Colonic mucosa (tissue), 4 donors: ENCODE measurements around the gene ACADVL. TPM values are rescaled to one million over a fixed set of nuclear protein-coding genes. Genes with fewer than 3 reads are reported as not detected.
A peak's percentile ranks its signal among the peaks of the same experiment; 100 is the strongest.

ENCODE experiments used
- DNase-seq: peaks from one replicate; pipeline ENCODE4 v3.0.0-alpha.2; 2020
- H3K27ac ChIP-seq: fragments of 200-600 bp; one replicate; pipeline ENCODE4 v1.8.0; 2021
- H3K27me3 ChIP-seq: fragments of 200-600 bp; one replicate; pipeline ENCODE4 v1.8.0; 2021
- H3K36me3 ChIP-seq: fragments of 200-600 bp; one replicate; pipeline ENCODE4 v1.8.0; 2021
- H3K4me1 ChIP-seq: fragments of 200-600 bp; one replicate; pipeline ENCODE4 v1.8.0; 2021; ENCODE audit warnings: mild to moderate bottlenecking
- H3K4me3 ChIP-seq: fragments of 200-600 bp; one replicate; pipeline ENCODE4 v1.8.0; 2021
- H3K9ac ChIP-seq, 2 donors: one replicate each; pipeline ENCODE4 v1.7.0; 2013; ENCODE audit warnings: control low read depth in 2 of 2, low read depth in 2 of 2, low read length in 2 of 2
- H3K9me3 ChIP-seq: fragments of 200-600 bp; one replicate; pipeline ENCODE4 v1.8.0; 2021
- intact Hi-C: fragments of 100-400 bp; cut with DNase I; formaldehyde crosslinking; loops from one replicate; pipeline ENCODE4 v1.14.1; 2022
- total RNA-seq, 2 donors: library from RNA; stranded (reverse); fragmentation: NEBNext Ultra II Directional in 1 of 2; extraction: Animal tissue kit (Norgen Biotek cat#: 25700) in 1 of 2; gene quantifications; one replicate each; pipeline ENCODE4 v1.2.1, GENCODE V29; 2021
- TF ChIP-seq, protein P1 (sequence below): fragments of 200-600 bp; IDR thresholded peaks from one replicate; pipeline ENCODE4 v1.8.0; 2022; ENCODE audit warnings: antibody characterized with exemption, mild to moderate bottlenecking
- donor health status: healthy.
- donor health status: DM: no; HTN: no; CAD: no.
- donor health status: DM: no; HTN: no; CAD: no.

ACADVL gene
- total RNA-seq, 2 donors from 2014 or later: 606 to 859 TPM

DNA sequence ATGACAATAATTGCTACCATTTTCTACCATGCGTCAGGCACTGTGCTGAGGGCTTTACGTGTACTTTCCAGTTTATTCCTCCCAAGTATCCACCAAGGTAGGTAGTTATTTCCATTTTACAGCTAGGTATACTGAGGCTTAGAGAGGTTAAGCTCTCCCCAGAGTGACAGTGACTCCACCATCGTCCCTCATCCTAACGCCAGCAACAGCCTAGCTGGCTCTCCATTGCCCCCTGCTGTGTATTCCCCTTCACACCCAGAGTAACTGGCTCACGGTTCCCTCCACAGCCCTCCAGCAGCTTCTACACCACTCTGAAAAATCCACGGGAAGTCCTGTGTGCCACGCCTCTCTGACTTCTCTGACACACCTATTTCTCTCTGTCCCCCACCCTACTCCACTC lies 33.5 kb upstream of the ACADVL start:
- Histone ChIP-seq H3K27ac (no peak overlapping the region), H3K4me1 (no peaks in the 10 kb centered on the region), H3K27me3 (no peaks in the 10 kb centered on the region), H3K36me3 (no peaks in the 10 kb centered on the region), H3K4me3 (no peak overlapping the region), H3K9ac (no peak overlapping the region), H3K9me3 (no peaks in the 10 kb centered on the region)
- DNase-seq: no peak
- intact Hi-C loops: no loop called here
- TF ChIP-seq, protein P1, sequence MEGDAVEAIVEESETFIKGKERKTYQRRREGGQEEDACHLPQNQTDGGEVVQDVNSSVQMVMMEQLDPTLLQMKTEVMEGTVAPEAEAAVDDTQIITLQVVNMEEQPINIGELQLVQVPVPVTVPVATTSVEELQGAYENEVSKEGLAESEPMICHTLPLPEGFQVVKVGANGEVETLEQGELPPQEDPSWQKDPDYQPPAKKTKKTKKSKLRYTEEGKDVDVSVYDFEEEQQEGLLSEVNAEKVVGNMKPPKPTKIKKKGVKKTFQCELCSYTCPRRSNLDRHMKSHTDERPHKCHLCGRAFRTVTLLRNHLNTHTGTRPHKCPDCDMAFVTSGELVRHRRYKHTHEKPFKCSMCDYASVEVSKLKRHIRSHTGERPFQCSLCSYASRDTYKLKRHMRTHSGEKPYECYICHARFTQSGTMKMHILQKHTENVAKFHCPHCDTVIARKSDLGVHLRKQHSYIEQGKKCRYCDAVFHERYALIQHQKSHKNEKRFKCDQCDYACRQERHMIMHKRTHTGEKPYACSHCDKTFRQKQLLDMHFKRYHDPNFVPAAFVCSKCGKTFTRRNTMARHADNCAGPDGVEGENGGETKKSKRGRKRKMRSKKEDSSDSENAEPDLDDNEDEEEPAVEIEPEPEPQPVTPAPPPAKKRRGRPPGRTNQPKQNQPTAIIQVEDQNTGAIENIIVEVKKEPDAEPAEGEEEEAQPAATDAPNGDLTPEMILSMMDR: no peak

- H3K9me3 ChIP-seq: no peaks in the 10 kb centered on the region
- no peak overlapping the region for H3K4me3 ChIP-seq
- no peaks in the 10 kb centered on the region for H3K36me3 ChIP-seq
- intact Hi-C loops: no loop called here
- TF ChIP-seq, protein P1: no peak
- no peaks in the 10 kb centered on the region for H3K4me1 ChIP-seq
- H3K27ac ChIP-seq: no peak overlapping the region
- no peak overlapping the region for H3K9ac ChIP-seq
- DNase-seq: no peak
- H3K27me3 ChIP-seq: no peaks in the 10 kb centered on the region
Observed at GRCh38 chr17:7190276-7190917, 29.3 kb upstream of the ACADVL start.

DNA sequence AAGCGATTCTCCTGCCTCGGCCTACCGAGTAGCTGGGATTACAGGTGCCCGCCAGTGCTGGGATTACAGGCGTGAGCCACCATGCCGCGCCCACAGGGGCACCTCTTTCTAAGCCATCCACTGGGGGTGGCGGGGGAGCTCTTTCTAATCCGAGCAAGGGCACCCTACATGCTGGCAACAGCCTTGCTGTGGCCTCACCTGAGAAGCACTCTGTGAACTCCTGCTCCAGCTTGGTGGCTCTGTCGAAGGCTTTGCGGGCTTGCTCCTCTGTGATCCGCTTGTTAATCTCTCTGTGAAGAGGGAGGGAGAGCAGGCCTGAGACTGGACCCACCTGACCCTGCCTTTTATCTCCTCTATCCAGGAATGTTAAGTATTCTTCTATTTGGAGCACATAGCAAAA lies 28.7 kb upstream of the ACADVL start:
- TF ChIP-seq, protein P1: no peak
- H3K4me1 ChIP-seq: no peaks in the 10 kb centered on the region
- no peaks in the 10 kb centered on the region for H3K36me3 ChIP-seq
- H3K4me3 ChIP-seq: no peak overlapping the region
- intact Hi-C loops: no loop called here
- H3K27ac ChIP-seq: no peak overlapping the region
- H3K9me3 ChIP-seq: no peaks in the 10 kb centered on the region
- no peak for DNase-seq
- no peaks in the 10 kb centered on the region for H3K27me3 ChIP-seq
- no peak overlapping the region for H3K9ac ChIP-seq

- H3K4me3 ChIP-seq: no peak overlapping the region
- H3K36me3 ChIP-seq: no peaks in the 10 kb centered on the region
- DNase-seq: peak; percentile 47
- no peak overlapping the region for H3K9ac ChIP-seq
- no peaks in the 10 kb centered on the region for H3K9me3 ChIP-seq
- H3K27me3 ChIP-seq: no peaks in the 10 kb centered on the region
- TF ChIP-seq, protein P1: no peak
- H3K27ac ChIP-seq: no peak overlapping the region
- intact Hi-C loops: no loop called here
- H3K4me1 ChIP-seq: no peaks in the 10 kb centered on the region
Observed at GRCh38 chr17:7191571-7192270, 28.0 kb upstream of the ACADVL start.

- no peak for DNase-seq
- Histone ChIP-seq H3K27me3 (no peaks in the 10 kb centered on the region), H3K27ac (no peak overlapping the region), H3K9me3 (no peaks in the 10 kb centered on the region), H3K9ac (no peak overlapping the region), H3K4me3 (no peak overlapping the region), H3K4me1 (no peaks in the 10 kb centered on the region), H3K36me3 (no peaks in the 10 kb centered on the region)
- TF ChIP-seq, protein P1: no peak
- intact Hi-C loops: no loop called here
Observed at GRCh38 chr17:7192271-7192937, 27.3 kb upstream of the ACADVL start.
